NT2/D1 (cell line): ENCODE results near the gene RAB26.

Source experiments
- SUZ12 ChIP-seq: IDR thresholded peaks from 2 replicates; pipeline ENCODE4 v1.6.1; 2011; ENCODE audit not compliant: insufficient read length, insufficient read depth; ENCODE audit errors: extremely low read depth
- YY1 ChIP-seq: IDR thresholded peaks from 2 replicates; pipeline ENCODE4 v1.6.1; 2011; ENCODE audit not compliant: insufficient read length, insufficient read depth
- ZNF274 ChIP-seq: IDR thresholded peaks from 2 replicates; pipeline ENCODE4 v1.6.1; 2011; ENCODE audit warnings: mild to moderate bottlenecking, low read depth, low read length

- TF ChIP-seq SUZ12 (no peak), YY1 (no peak), ZNF274 (no peak)
These were observed 49.9 kb downstream of the RAB26 start for GRCh38 chr16:2198283-2198682.
